ENCODE measurements around the gene VKORC1. TPM values are rescaled to one million over a fixed set of nuclear protein-coding genes. Genes with fewer than 3 reads are reported as not detected.

VKORC1 gene
- total and polyA plus RNA-seq, 2 experiments from 2014 or later: 89.6 to 100 TPM

- no peaks in the 10 kb centered on the region; the same call in 1 of the 2 replicates for H4K20me1 ChIP-seq (replicated peaks; ENCODE audit: insufficient read depth)
These were observed 15.8 kb downstream of the VKORC1 start for GRCh38 chr16:31078597-31079341.

More at GRCh38 chr16:31078597-31079341, 15.8 kb downstream of the VKORC1 start:
- ATAC-seq: no peak
- Mint-ChIP-seq H3K27me3 (ENCODE audit: insufficient read depth, low read depth, poor library complexity) (peaks cover 11% of the 10 kb centered on the region), H3K36me3 (ENCODE audit: low read depth) (peaks cover 56% of the 10 kb centered on the region), H3K4me3 (no peak overlapping the region), H3K9me3 (no peaks in the 10 kb centered on the region), H3K4me1 (peaks cover 7% of the 10 kb centered on the region), H3K27ac (no peak overlapping the region)
- Histone ChIP-seq H3K9me2 (ENCODE audit: insufficient read depth) (no peaks in the 10 kb centered on the region), H3K27me3 (ENCODE audit: insufficient read depth) (no peaks in the 10 kb centered on the region), H3K4me2 (no peak overlapping the region), H3F3A (replicated peaks; ENCODE audit: low read depth) (no peaks in the 10 kb centered on the region), H3K36me3 (ENCODE audit: insufficient read depth) (peaks cover 7% of the 10 kb centered on the region; the same call in 1 of the 2 replicates), H2AFZ (no peak overlapping the region), H3K4me3 (no peak overlapping the region), H3K4me1 (ENCODE audit: insufficient read depth) (peaks cover 4% of the 10 kb centered on the region; the same call in 1 of the 2 replicates), H3K27ac (ENCODE audit: low read depth) (no peak overlapping the region), H3K79me2 (replicated peaks; ENCODE audit: insufficient read depth) (peaks cover 20% of the 10 kb centered on the region)
- DNase-seq (ENCODE audit: low spot score): no peak
- no peak for TF ChIP-seq STAT1 (IDR thresholded peaks at IDR 0.05; ENCODE audit: unreplicated experiment)
- no peak for TF ChIP-seq EZH2 (IDR thresholded peaks at IDR 0.05; ENCODE audit: low read depth, unreplicated experiment)
- TF ChIP-seq ZNF331 (CRISPR knock-in tag; IDR thresholded peaks at IDR 0.05; ENCODE audit: low read depth): no peak
- no peak for TF ChIP-seq EZH2phosphoT487 (IDR thresholded peaks at IDR 0.05; ENCODE audit: unreplicated experiment)
- TF ChIP-seq ZNF114 (CRISPR knock-in tag; IDR thresholded peaks at IDR 0.05): no peak
- TF ChIP-seq JUNB (IDR thresholded peaks at IDR 0.05; ENCODE audit: unreplicated experiment): no peak
- TF ChIP-seq, protein P1, sequence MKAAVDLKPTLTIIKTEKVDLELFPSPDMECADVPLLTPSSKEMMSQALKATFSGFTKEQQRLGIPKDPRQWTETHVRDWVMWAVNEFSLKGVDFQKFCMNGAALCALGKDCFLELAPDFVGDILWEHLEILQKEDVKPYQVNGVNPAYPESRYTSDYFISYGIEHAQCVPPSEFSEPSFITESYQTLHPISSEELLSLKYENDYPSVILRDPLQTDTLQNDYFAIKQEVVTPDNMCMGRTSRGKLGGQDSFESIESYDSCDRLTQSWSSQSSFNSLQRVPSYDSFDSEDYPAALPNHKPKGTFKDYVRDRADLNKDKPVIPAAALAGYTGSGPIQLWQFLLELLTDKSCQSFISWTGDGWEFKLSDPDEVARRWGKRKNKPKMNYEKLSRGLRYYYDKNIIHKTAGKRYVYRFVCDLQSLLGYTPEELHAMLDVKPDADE (IDR thresholded peaks at IDR 0.05): no peak
- TF ChIP-seq POLR2AphosphoS5 (IDR thresholded peaks at IDR 0.05; ENCODE audit: low read depth): no peak
- no peak for TF ChIP-seq NANOG (IDR thresholded peaks at IDR 0.05; ENCODE audit: borderline replicate concordance)
- TF ChIP-seq ZNF462 (CRISPR knock-in tag; IDR thresholded peaks at IDR 0.05): no peak
- no peak for TF ChIP-seq CTCF (conservative IDR thresholded peaks at IDR 0.05; ENCODE audit: low read depth in 2 of 2)
- TF ChIP-seq REST (IDR thresholded peaks at IDR 0.05; ENCODE audit: unreplicated experiment): no peak
- TF ChIP-seq CREB1 (CRISPR knock-in tag; IDR thresholded peaks at IDR 0.05; ENCODE audit: low read depth): no peak

Measured in GM23338 (cell line).